ENCODE measurements around the gene MAP4K3.
"Not testable (repeated sequence)": the region's sequence is repeated elsewhere in the genome, so short reads cannot be mapped to it uniquely, and the experiment has no call there.

The MAP4K3 gene

DNA sequence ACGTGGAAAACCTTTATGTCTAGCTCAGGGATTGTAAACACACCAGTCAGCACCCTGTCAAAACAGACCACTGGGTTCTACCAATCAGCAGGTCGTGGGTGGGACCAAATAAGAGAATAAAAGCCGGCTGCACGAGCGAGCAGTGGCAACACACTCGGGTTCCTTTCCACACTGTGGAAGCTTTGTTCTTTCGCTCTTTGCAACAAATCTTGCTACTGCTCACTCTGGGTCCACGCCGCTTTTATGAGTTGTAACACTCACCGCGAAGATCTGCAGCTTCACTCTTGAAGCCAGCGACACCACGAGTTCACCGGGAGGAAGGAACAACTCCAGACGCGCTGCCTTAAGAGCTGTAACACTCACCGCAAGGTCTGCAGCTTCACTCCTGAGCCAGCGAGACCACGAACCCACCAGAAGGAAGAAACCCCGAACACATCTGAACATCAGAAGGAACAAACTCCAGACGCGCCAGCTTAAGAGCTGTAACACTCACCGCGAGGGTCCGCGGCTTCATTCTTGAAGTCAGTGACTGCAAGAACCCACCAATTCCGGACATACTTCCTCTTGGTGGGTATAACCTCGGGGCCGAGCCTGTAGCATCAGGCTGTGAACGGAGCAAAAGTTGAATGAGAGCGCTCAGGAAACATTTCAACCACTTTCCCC, 192.0 kb downstream of the MAP4K3 start:
- not testable (repeated sequence) for H3K9ac ChIP-seq (ENCODE audit: low read depth, low read length)

GRCh38 chr2:39244241-39244862, 192.7 kb downstream of the MAP4K3 start:
- H3K9me3 ChIP-seq (ENCODE audit: control insufficient read depth, insufficient read depth, low read length); H3K27me3 ChIP-seq (ENCODE audit: control insufficient read depth, insufficient read depth, low read length); H3K9ac ChIP-seq (ENCODE audit: low read depth, low read length); H3K36me3 ChIP-seq (ENCODE audit: control insufficient read depth, insufficient read depth, low read length); H3K4me3 ChIP-seq (ENCODE audit: low read depth, low read length); H3K4me1 ChIP-seq (ENCODE audit: control insufficient read depth, insufficient read depth, low read length): not testable (repeated sequence)

More for the DNA sequence above, 192.0 kb downstream of the MAP4K3 start:
- H3K36me3 ChIP-seq (ENCODE audit: control insufficient read depth, insufficient read depth, low read length); H3K4me3 ChIP-seq (ENCODE audit: low read depth, low read length); H3K9me3 ChIP-seq (ENCODE audit: control insufficient read depth, insufficient read depth, low read length); H3K27me3 ChIP-seq (ENCODE audit: control insufficient read depth, insufficient read depth, low read length); H3K4me1 ChIP-seq (ENCODE audit: control insufficient read depth, insufficient read depth, low read length): not testable (repeated sequence)

DNA sequence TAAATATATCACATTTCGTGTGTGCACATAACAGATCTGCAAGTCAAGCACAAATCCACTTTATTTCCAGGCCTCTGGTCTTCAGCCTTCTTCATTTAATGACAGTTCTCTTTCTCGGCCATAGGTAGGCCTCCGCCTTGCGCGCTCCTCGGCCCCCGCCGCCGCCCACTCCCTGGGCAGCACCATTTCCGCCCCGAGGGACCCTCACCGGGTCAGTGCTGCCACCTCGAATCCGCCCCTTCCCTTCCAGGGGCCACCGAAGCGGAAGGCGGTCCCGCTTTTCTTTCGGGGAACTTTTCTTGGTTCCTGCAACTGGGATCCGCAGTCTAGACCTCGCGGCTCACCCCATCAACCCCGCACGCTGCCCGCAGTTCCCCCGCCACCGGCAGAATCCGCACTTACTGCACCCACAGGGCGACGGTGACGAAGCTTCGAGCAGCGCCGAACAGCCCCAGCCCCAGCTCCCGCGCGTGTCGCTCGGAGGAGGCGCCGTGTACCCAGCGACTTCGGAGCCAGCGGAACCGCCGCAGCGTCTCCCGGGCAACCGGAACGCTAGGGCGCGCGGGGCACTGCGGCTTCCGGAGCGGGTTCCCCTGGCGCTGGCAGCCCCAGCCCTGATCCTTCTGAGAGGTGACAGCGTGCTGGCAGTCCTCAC, 193.5 kb downstream of the MAP4K3 start, which contains the start of gene CDKL4:
Gene CDKL4, minus strand, starts transcription at position 502 of the 655 bp plus-strand sequence.
- no peaks in the 10 kb centered on the region for H3K9me3 ChIP-seq (ENCODE audit: control insufficient read depth, insufficient read depth, low read length)
- no peak within 1 kb of the TSS for H3K9ac ChIP-seq (ENCODE audit: low read depth, low read length)
- H3K4me3 ChIP-seq (ENCODE audit: low read depth, low read length), result no peak within 1 kb of the TSS
- H3K4me1 ChIP-seq (ENCODE audit: control insufficient read depth, insufficient read depth, low read length), result no peaks in the 10 kb centered on the region
- no peaks in the 10 kb centered on the region for H3K36me3 ChIP-seq (ENCODE audit: control insufficient read depth, insufficient read depth, low read length)
- H3K27me3 ChIP-seq (ENCODE audit: control insufficient read depth, insufficient read depth, low read length), result no peaks in the 10 kb centered on the region

DNA sequence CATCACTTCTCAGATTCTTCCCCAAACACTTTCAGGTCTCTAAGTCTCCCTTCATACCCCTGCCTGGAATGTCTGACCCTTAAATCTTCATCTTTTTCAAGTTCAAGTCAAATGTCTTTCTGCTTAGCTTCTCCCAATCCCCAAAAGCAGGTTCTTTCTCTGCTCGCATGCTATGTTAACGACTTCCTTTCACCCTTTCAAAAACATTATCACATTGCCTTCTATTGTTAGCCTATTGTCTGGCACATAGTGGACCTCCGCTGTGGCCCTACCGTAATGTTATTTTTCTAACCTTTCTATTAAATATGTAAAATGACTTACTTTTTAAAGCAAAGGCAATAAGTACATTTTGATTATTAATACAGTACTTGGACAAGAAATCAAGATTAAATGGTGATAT, 195.5 kb downstream of the MAP4K3 start:
- no peaks in the 10 kb centered on the region for H3K27me3 ChIP-seq (ENCODE audit: control insufficient read depth, insufficient read depth, low read length)
- H3K36me3 ChIP-seq (ENCODE audit: control insufficient read depth, insufficient read depth, low read length), result no peaks in the 10 kb centered on the region
- no peaks in the 10 kb centered on the region for H3K9me3 ChIP-seq (ENCODE audit: control insufficient read depth, insufficient read depth, low read length)
- H3K9ac ChIP-seq (ENCODE audit: low read depth, low read length), result no peak overlapping the region
- H3K4me3 ChIP-seq (ENCODE audit: low read depth, low read length), result no peak overlapping the region
- no peaks in the 10 kb centered on the region for H3K4me1 ChIP-seq (ENCODE audit: control insufficient read depth, insufficient read depth, low read length)

DNA sequence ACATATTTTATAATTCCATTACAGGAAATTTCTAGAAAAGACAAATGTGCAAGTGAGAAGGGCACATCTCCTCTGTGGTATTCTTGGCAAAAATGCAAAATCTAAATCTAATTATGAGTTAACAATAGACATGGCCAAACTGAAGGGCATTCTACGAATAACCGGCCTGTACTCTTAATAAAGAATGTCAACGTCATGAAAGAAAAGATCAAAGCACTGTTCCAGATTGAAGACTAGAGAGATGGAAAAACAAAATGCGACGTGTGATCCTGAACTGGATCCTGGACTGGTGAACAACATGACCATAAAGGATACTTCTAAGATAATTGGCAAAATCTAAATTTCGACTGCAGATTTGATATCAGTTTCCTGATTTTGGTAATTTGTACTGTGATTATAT, 196.3 kb downstream of the MAP4K3 start:
- Histone ChIP-seq H3K27me3 (ENCODE audit: control insufficient read depth, insufficient read depth, low read length) (no peaks in the 10 kb centered on the region), H3K36me3 (ENCODE audit: control insufficient read depth, insufficient read depth, low read length) (no peaks in the 10 kb centered on the region), H3K4me3 (ENCODE audit: low read depth, low read length) (no peak overlapping the region), H3K4me1 (ENCODE audit: control insufficient read depth, insufficient read depth, low read length) (no peaks in the 10 kb centered on the region), H3K9ac (ENCODE audit: low read depth, low read length) (no peak overlapping the region), H3K9me3 (ENCODE audit: control insufficient read depth, insufficient read depth, low read length) (no peaks in the 10 kb centered on the region)

DNA sequence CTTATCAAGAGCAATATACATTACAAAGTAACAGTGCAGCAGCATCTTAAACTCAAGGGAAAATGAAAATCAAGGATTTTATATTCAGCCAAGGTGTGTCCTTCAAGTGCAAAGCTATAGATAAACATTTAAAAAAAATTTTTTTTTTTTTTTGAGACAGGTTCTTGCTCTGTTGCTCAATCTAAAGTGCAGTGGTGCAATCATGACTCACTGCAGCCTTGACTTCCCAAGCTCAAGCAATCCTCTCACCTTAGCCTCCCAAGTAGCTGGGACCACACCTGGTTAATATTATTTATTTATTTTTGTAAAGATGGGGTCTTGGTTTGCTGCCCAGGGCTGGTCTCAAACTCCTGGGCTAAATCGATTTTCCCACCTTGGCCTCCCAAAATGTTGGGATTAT, 202.3 kb downstream of the MAP4K3 start:
- H3K4me3 ChIP-seq (ENCODE audit: low read depth, low read length), result no peak overlapping the region
- no peak overlapping the region for H3K9ac ChIP-seq (ENCODE audit: low read depth, low read length)
- H3K27me3 ChIP-seq (ENCODE audit: control insufficient read depth, insufficient read depth, low read length), result no peaks in the 10 kb centered on the region
- no peaks in the 10 kb centered on the region for H3K36me3 ChIP-seq (ENCODE audit: control insufficient read depth, insufficient read depth, low read length)
- no peaks in the 10 kb centered on the region for H3K9me3 ChIP-seq (ENCODE audit: control insufficient read depth, insufficient read depth, low read length)
- H3K4me1 ChIP-seq (ENCODE audit: control insufficient read depth, insufficient read depth, low read length), result no peaks in the 10 kb centered on the region

- H3K4me3 ChIP-seq (ENCODE audit: low read depth, low read length), result no peak overlapping the region
- peaks cover 17% of the 10 kb centered on the region for H3K4me1 ChIP-seq (ENCODE audit: control insufficient read depth, insufficient read depth, low read length)
- no peaks in the 10 kb centered on the region for H3K36me3 ChIP-seq (ENCODE audit: control insufficient read depth, insufficient read depth, low read length)
- H3K27me3 ChIP-seq (ENCODE audit: control insufficient read depth, insufficient read depth, low read length), result no peaks in the 10 kb centered on the region
- H3K9me3 ChIP-seq (ENCODE audit: control insufficient read depth, insufficient read depth, low read length), result no peaks in the 10 kb centered on the region
- no peak overlapping the region for H3K9ac ChIP-seq (ENCODE audit: low read depth, low read length)
Observed at GRCh38 chr2:39232141-39232540, 204.9 kb downstream of the MAP4K3 start.

DNA sequence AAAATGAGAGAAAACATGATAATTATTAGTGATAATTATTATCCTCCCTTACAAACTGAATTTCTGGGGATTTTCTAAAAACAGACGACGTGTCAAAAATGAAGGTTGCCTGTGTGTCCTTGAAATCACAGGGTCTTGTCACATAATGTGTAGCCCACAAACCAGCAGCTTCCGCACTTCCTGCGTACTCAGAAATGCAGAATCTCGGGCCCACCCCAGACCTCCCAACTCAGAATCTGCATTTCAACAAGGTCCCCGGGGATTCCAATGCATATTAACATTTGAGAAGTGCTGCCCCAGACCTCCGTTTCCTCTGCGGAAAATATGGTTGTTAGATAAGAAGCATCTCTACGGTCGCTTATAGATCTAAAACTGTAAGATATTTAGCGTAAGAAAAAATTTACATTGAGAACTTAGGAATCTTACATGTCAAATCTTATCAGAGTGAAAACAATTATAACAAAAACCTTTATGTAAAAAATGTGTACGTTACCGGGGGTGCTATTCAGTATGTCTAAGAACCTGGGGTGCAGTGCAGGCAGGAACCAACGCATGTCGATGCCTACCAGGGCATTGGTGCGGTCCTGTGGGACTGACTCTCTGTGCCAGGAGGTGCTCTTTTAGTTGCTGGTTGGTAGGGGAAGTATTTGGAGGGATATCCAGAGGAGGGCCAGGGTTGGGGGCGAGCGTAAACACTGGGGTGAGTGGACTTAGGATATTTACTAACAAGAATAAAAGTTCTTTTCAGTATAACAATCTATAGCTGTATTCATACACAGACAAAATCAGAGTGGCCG, 208.5 kb downstream of the MAP4K3 start:
- Histone ChIP-seq H3K4me3 (ENCODE audit: low read depth, low read length) (peak overlapping the region; percentile 69), H3K9ac (ENCODE audit: low read depth, low read length) (peak overlapping the region; percentile 58)

DNA sequence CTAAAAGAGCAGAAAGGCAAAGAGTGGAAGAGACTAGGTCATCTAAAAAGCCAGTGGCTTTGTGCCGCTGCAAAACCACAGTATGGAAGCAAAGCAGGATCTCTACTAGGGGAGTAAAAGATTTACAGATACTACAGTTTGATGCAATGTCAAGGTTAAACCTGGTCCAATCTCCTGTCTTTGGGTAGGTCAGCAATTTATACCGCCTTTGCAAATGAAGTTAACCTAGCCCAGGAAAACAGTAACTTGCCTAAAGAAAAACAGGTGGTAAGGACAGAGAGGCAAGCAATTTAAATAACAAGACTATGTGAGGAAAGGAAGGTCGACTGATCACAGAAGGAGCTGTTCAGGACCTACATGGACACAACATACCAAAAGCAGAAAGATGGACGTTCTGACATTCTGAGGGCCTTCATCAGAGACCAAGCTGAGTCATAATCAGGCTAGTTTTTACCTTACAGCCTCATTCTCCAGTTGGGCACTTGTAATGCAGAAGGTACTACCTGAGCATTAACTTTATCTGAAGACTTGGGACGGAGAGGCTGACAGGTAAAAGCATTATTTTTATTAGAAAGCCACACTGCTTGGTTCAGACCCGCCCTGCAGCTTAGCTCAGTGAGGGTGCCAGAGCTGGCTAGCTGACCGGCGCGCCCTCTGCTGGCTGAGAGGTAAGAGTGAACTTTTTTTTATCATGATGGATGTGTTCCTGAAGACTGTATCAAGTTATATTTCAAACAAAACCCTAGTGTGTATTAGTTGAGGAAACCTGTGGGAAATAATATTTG, 209.3 kb downstream of the MAP4K3 start:
- no peak overlapping the region for H3K9ac ChIP-seq (ENCODE audit: low read depth, low read length)
- H3K4me3 ChIP-seq (ENCODE audit: low read depth, low read length), result peak overlapping the region; percentile 69

More for the DNA sequence above, 208.5 kb downstream of the MAP4K3 start:
- H3K9me3 ChIP-seq (ENCODE audit: control insufficient read depth, insufficient read depth, low read length), result no peaks in the 10 kb centered on the region
- H3K4me1 ChIP-seq (ENCODE audit: control insufficient read depth, insufficient read depth, low read length), result peaks cover 18% of the 10 kb centered on the region
- H3K36me3 ChIP-seq (ENCODE audit: control insufficient read depth, insufficient read depth, low read length), result no peaks in the 10 kb centered on the region
- no peaks in the 10 kb centered on the region for H3K27me3 ChIP-seq (ENCODE audit: control insufficient read depth, insufficient read depth, low read length)

GRCh38 chr2:39225567-39225966, 211.5 kb downstream of the MAP4K3 start:
- H3K36me3 ChIP-seq (ENCODE audit: control insufficient read depth, insufficient read depth, low read length), result no peaks in the 10 kb centered on the region
- no peak overlapping the region for H3K9ac ChIP-seq (ENCODE audit: low read depth, low read length)
- no peak overlapping the region for H3K4me3 ChIP-seq (ENCODE audit: low read depth, low read length)
- H3K4me1 ChIP-seq (ENCODE audit: control insufficient read depth, insufficient read depth, low read length), result peaks cover 18% of the 10 kb centered on the region
- H3K9me3 ChIP-seq (ENCODE audit: control insufficient read depth, insufficient read depth, low read length), result no peaks in the 10 kb centered on the region
- no peaks in the 10 kb centered on the region for H3K27me3 ChIP-seq (ENCODE audit: control insufficient read depth, insufficient read depth, low read length)

More for the DNA sequence above, 209.3 kb downstream of the MAP4K3 start:
- Histone ChIP-seq H3K4me1 (ENCODE audit: control insufficient read depth, insufficient read depth, low read length) (peaks cover 18% of the 10 kb centered on the region), H3K27me3 (ENCODE audit: control insufficient read depth, insufficient read depth, low read length) (no peaks in the 10 kb centered on the region), H3K9me3 (ENCODE audit: control insufficient read depth, insufficient read depth, low read length) (no peaks in the 10 kb centered on the region), H3K36me3 (ENCODE audit: control insufficient read depth, insufficient read depth, low read length) (no peaks in the 10 kb centered on the region)

DNA sequence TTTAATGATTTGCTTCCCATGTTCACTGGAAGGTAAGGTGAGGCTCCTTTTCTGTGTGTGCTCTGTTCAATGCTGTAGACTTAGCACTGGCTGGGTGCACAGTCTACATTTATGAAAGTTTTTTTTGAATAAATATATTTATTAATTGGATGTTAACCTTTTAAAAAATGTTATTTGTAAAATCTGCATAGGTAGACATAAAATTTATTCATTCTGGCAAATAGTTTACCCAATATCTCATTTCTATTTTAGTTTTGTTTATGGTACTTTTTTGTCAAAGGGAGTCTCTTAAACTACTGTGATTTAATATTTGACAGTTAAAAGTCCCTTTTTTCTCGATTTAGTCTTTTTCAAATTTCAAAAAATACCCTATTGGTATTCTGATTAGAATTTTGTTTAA, 213.2 kb downstream of the MAP4K3 start:
- H3K4me1 ChIP-seq (ENCODE audit: control insufficient read depth, insufficient read depth, low read length), result peaks cover 16% of the 10 kb centered on the region
- H3K9ac ChIP-seq (ENCODE audit: low read depth, low read length), result no peak overlapping the region
- no peak overlapping the region for H3K4me3 ChIP-seq (ENCODE audit: low read depth, low read length)
- H3K27me3 ChIP-seq (ENCODE audit: control insufficient read depth, insufficient read depth, low read length), result no peaks in the 10 kb centered on the region
- H3K9me3 ChIP-seq (ENCODE audit: control insufficient read depth, insufficient read depth, low read length), result no peaks in the 10 kb centered on the region
- H3K36me3 ChIP-seq (ENCODE audit: control insufficient read depth, insufficient read depth, low read length), result no peaks in the 10 kb centered on the region
